ENCODE results near the gene EIF2S3B. TPM values are rescaled to one million over a fixed set of nuclear protein-coding genes. Genes with fewer than 3 reads are reported as not detected.
A peak's percentile ranks its signal among the peaks of the same experiment; 100 is the strongest.

The EIF2S3B gene
- total and polyA plus RNA-seq, 2 experiments from 2014 or later, result 1.3 TPM; not detected in 1

DNA sequence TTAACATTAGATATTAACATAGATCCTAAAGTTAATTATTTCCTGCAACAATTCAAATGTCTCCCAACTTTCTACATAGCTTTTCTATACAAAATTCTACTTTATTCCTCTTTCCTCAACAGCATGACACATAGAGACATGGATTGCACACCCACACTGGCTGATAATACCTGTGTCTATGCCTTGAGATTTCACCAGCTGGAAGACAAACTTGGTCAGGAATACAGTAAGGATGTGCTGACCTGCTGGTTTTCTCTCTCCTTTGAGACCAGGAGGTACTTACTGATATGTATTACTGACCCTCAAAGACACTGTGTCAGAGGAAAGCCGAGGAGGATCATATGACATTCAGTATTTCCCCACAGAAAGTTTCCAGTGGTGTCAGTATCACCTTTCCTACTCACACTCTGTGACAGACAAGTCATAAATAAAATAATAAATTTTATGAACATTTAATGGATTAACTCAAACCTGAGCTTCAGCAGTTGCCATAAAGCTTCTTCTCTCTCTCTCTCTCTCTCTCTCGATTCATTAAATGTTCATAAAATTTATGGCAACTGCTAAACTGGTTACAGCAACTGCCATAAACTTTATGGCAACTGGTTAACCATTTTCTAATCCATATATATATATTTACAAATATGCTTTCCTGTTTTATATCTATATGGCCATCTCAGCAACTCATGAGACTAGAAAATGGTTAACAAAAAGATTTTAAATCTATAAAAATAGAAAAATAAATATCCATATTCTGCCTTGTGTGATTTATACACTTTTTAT, 22.7 kb downstream of the EIF2S3B start:
- no peak for DNase-seq (ENCODE audit: low spot score)
- WGBS (ENCODE audit: low lambda C conversion rate, missing lambda C conversion rate), result 67% methylated on average over 2 of the region's 2 CpGs
- H2AFZ ChIP-seq, result no peak overlapping the region

GRCh38 chr12:10529603-10530002, 23.9 kb downstream of the EIF2S3B start:
- H3K4me2 ChIP-seq, result no peak overlapping the region
- WGBS (ENCODE audit: low lambda C conversion rate, missing lambda C conversion rate), result 91% methylated on average over 3 of the region's 3 CpGs
- H3K27ac ChIP-seq, result no peak overlapping the region
- no peak overlapping the region for H3K4me3 ChIP-seq
- no peak overlapping the region for H2AFZ ChIP-seq
- DNase-seq (ENCODE audit: low spot score), result no peak
- no peaks in the 10 kb centered on the region for H3K79me2 ChIP-seq
- TF ChIP-seq, protein P1, sequence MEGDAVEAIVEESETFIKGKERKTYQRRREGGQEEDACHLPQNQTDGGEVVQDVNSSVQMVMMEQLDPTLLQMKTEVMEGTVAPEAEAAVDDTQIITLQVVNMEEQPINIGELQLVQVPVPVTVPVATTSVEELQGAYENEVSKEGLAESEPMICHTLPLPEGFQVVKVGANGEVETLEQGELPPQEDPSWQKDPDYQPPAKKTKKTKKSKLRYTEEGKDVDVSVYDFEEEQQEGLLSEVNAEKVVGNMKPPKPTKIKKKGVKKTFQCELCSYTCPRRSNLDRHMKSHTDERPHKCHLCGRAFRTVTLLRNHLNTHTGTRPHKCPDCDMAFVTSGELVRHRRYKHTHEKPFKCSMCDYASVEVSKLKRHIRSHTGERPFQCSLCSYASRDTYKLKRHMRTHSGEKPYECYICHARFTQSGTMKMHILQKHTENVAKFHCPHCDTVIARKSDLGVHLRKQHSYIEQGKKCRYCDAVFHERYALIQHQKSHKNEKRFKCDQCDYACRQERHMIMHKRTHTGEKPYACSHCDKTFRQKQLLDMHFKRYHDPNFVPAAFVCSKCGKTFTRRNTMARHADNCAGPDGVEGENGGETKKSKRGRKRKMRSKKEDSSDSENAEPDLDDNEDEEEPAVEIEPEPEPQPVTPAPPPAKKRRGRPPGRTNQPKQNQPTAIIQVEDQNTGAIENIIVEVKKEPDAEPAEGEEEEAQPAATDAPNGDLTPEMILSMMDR (IDR thresholded peaks at IDR 0.05; ENCODE audit: poor library complexity), result no peak
- TF ChIP-seq EZH2 (IDR thresholded peaks at IDR 0.05; ENCODE audit: borderline replicate concordance) (no peak), EZH2phosphoT487 (IDR thresholded peaks at IDR 0.05; ENCODE audit: low read depth, severe bottlenecking, unreplicated experiment) (no peak)
- H4K20me1 ChIP-seq (ENCODE audit: insufficient read depth, poor library complexity, severe bottlenecking), result no peaks in the 10 kb centered on the region
- no peaks in the 10 kb centered on the region for H3K4me1 ChIP-seq (ENCODE audit: insufficient read depth)
- no peaks in the 10 kb centered on the region for H3K9me2 ChIP-seq (replicated peaks; ENCODE audit: insufficient read depth)
- no peaks in the 10 kb centered on the region for H3K36me3 ChIP-seq (replicated peaks; ENCODE audit: insufficient read depth, low read depth)
- no peaks in the 10 kb centered on the region for H3K27me3 ChIP-seq
- no peaks in the 10 kb centered on the region for H3K9me3 ChIP-seq (ENCODE audit: low read depth)

More for the DNA sequence above, 22.7 kb downstream of the EIF2S3B start:
- TF ChIP-seq EZH2phosphoT487 (IDR thresholded peaks at IDR 0.05; ENCODE audit: low read depth, severe bottlenecking, unreplicated experiment) (no peak), EZH2 (IDR thresholded peaks at IDR 0.05; ENCODE audit: borderline replicate concordance) (no peak)
- TF ChIP-seq, protein P1 (IDR thresholded peaks at IDR 0.05; ENCODE audit: poor library complexity), result no peak
- H4K20me1 ChIP-seq (ENCODE audit: insufficient read depth, poor library complexity, severe bottlenecking), result no peaks in the 10 kb centered on the region
- no peaks in the 10 kb centered on the region for H3K79me2 ChIP-seq
- no peaks in the 10 kb centered on the region for H3K36me3 ChIP-seq (replicated peaks; ENCODE audit: insufficient read depth, low read depth)
- no peaks in the 10 kb centered on the region for H3K27me3 ChIP-seq
- H3K4me2 ChIP-seq, result no peak overlapping the region
- no peak overlapping the region for H3K27ac ChIP-seq
- no peaks in the 10 kb centered on the region for H3K9me3 ChIP-seq (ENCODE audit: low read depth)
- no peak overlapping the region for H3K4me3 ChIP-seq
- no peaks in the 10 kb centered on the region for H3K4me1 ChIP-seq (ENCODE audit: insufficient read depth)
- no peaks in the 10 kb centered on the region for H3K9me2 ChIP-seq (replicated peaks; ENCODE audit: insufficient read depth)

DNA sequence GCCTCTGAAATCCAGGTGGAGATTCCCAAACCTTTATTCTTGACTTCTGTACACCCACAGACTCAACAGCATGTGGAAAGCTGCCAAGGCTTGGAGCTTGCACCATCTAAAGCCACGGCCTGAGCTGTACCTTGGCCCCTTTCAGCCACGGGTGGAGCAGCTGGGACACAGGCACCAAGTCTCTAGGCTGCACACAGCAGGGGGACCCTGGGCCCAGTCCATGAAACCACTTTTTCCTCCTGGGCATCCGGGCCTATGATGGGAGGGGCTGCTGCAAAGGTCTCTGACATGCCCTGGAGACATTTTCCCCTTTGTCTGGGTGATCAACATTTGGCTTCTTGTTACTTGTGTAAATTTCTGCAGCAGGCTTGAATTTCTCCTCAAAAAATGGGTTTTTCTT, 32.0 kb downstream of the EIF2S3B start:
- Histone ChIP-seq H3K4me2 (no peak overlapping the region), H4K20me1 (ENCODE audit: insufficient read depth, poor library complexity, severe bottlenecking) (no peaks in the 10 kb centered on the region), H2AFZ (no peak overlapping the region), H3K9me2 (replicated peaks; ENCODE audit: insufficient read depth) (no peaks in the 10 kb centered on the region), H3K9me3 (ENCODE audit: low read depth) (peaks cover 4% of the 10 kb centered on the region), H3K36me3 (replicated peaks; ENCODE audit: insufficient read depth, low read depth) (no peaks in the 10 kb centered on the region), H3K79me2 (no peaks in the 10 kb centered on the region), H3K27me3 (no peaks in the 10 kb centered on the region), H3K4me1 (ENCODE audit: insufficient read depth) (no peaks in the 10 kb centered on the region), H3K27ac (no peak overlapping the region), H3K4me3 (no peak overlapping the region)
- peak; percentile 8 for DNase-seq (ENCODE audit: low spot score)
- TF ChIP-seq EZH2 (IDR thresholded peaks at IDR 0.05; ENCODE audit: borderline replicate concordance), result no peak
- TF ChIP-seq, protein P1 (IDR thresholded peaks at IDR 0.05; ENCODE audit: poor library complexity), result no peak
- no peak for TF ChIP-seq EZH2phosphoT487 (IDR thresholded peaks at IDR 0.05; ENCODE audit: low read depth, severe bottlenecking, unreplicated experiment)
- WGBS (ENCODE audit: low lambda C conversion rate, missing lambda C conversion rate), result 85% methylated on average over 3 of the region's 3 CpGs

Data from hepatocyte (in vitro differentiated cells).